Measurements from ENCODE around the gene CLNK. TPM values are rescaled to one million over a fixed set of nuclear protein-coding genes. Genes with fewer than 3 reads are reported as not detected.

Gene CLNK
- total and polyA plus RNA-seq, 10 donors: 0.39 to 2.8 (median 1.3) TPM

DNA sequence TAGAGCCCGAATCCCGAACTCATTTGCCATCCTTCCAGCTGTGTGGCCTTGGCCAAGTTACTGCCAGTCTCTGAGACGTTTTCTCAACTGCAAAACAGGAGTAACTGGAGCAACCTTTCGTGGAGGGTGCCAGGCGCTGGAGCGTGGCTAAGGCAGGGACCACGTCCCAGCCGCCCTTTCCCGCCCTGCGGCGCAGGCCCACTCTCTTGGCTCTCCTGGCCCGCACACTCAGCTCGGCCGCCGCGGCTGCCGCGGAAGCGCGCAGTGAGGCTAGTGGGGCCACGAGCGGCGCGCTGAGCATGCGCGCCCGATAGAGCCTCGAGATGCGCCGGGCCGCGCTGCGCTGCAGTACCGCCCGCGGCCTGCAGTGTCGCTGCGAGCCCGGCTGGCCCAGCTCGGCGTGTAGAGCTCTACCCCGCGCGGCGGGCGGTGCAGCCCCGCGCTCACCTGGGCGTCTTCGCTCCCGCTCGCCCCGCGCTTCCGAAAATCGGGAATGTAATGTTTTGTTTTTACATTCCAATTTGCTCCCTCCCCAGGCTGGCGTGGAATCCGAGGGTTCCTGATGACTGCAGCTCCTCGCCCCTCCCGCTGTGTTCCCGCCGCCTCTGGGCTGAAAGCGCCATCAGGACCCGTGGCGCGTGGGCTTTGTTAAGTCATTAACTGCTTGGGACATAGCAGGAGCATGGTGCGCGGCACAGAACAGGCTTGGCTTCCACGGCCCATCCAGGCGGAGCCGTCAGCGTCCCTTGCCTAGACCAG, 223.3 kb downstream of the CLNK start:
- no peaks in the 10 kb centered on the region for H3K36me3 ChIP-seq
- H3K27ac ChIP-seq: no peak overlapping the region
- intact Hi-C loops (cut with DNase I; ENCODE audit: low total_unique reads): no loop called here
- WGBS, 5 donors: 4 to 6% (median 6%) methylated on average over 24 to 72 of the region's 72 CpGs
- peak; percentile 94 for DNase-seq
- peaks cover 3 to 27% (median 19%) of the 10 kb centered on the region in 6 donors for H3K4me1 ChIP-seq
- H3K27me3 ChIP-seq (replicated peaks in 1 of 7): peaks cover 0 to 69% (median 21%) of the 10 kb centered on the region in 7 donors
- peaks cover 0 to 5% (median 0%) of the 10 kb centered on the region in 8 donors for H3K9me3 ChIP-seq
- H3K4me3 ChIP-seq: peak overlapping the region; percentile 8 to 67 (median 28)
- TF ChIP-seq POLR2A (IDR thresholded peaks at IDR 0.05) (no peak), POLR2AphosphoS5 (IDR thresholded peaks at IDR 0.05) (peak; percentile 22 to 61 (median 46))
- TF ChIP-seq, protein P1, sequence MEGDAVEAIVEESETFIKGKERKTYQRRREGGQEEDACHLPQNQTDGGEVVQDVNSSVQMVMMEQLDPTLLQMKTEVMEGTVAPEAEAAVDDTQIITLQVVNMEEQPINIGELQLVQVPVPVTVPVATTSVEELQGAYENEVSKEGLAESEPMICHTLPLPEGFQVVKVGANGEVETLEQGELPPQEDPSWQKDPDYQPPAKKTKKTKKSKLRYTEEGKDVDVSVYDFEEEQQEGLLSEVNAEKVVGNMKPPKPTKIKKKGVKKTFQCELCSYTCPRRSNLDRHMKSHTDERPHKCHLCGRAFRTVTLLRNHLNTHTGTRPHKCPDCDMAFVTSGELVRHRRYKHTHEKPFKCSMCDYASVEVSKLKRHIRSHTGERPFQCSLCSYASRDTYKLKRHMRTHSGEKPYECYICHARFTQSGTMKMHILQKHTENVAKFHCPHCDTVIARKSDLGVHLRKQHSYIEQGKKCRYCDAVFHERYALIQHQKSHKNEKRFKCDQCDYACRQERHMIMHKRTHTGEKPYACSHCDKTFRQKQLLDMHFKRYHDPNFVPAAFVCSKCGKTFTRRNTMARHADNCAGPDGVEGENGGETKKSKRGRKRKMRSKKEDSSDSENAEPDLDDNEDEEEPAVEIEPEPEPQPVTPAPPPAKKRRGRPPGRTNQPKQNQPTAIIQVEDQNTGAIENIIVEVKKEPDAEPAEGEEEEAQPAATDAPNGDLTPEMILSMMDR (IDR thresholded peaks at IDR 0.05 in 8 of 11, conservative IDR thresholded peaks at IDR 0.05 in 3 of 11): peak; percentile 70 to 100 (median 97)

DNA sequence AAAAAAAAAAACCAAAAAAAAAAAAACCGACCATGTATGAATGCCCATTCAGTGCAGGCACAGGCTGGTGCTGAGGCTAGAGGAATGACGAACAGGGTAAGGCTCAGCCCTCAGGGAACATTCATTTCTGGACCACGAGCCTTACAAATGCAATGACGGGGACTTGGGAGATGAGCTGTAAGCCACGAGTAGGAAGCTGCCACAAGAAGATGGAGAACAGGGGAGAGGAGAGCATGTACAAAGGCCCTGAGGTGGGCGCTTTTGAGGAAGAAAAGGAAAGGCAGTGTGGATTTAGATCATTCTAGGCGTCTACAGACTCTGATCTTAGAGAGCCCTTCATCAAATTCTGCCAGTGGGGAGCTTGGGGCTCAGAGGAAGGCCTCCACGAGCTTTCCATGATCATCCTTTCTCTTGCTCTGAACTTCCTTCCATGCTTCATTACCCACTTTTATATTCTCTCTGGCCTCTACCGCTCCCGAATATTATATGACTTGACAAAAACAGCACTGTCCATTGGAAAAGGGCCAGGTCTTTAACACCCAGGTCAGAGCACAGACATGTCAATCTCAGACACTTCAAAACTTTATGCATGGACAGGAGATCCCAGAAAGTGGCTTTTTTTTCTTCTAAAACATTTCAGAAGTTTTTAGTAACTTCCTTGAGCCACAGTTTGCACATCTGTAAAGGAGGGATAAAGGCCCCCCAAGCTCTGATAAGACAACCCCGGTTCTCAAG, 224.1 kb downstream of the CLNK start:
- intact Hi-C loops (cut with DNase I; ENCODE audit: low total_unique reads): no loop called here
- peaks cover 0 to 69% (median 21%) of the 10 kb centered on the region in 7 donors for H3K27me3 ChIP-seq (replicated peaks in 1 of 7)
- TF ChIP-seq, protein P1 (IDR thresholded peaks at IDR 0.05 in 8 of 11, conservative IDR thresholded peaks at IDR 0.05 in 3 of 11): no peak
- TF ChIP-seq POLR2AphosphoS5 (IDR thresholded peaks at IDR 0.05) (no peak), POLR2A (IDR thresholded peaks at IDR 0.05) (no peak)
- peaks cover 0 to 5% (median 0%) of the 10 kb centered on the region in 8 donors for H3K9me3 ChIP-seq
- H3K27ac ChIP-seq: no peak overlapping the region
- peaks cover 3 to 35% (median 26%) of the 10 kb centered on the region in 6 donors for H3K4me1 ChIP-seq
- H3K4me3 ChIP-seq: peak overlapping the region in 4 of 8 donors; percentile 32 to 67 (median 39)
- WGBS, 5 donors: 71 to 84% (median 81%) methylated on average over 11 of the region's 11 CpGs
- no peaks in the 10 kb centered on the region for H3K36me3 ChIP-seq
- no peak for DNase-seq

DNA sequence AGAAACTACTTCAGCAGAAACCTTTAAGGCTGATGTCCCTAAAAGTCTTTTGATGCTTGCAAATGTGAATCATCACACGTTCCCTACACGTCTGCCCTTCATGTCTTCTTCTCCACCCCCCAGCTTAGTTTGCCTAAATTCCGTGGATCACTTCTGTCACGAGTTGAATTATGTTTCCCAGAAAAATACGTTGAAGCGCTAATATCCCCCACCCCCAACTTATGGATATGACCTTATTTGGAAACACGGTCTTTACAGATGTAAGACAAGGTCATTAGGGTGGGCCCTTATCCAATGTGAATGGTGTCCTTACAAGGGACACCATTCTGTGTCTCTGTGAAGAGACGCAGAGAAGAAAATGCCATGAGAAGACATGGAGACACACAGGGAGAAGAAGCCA, 225.3 kb downstream of the CLNK start:
- intact Hi-C loops (cut with DNase I; ENCODE audit: low total_unique reads): no loop called here
- no peak for DNase-seq
- Histone ChIP-seq H3K27ac (no peak overlapping the region), H3K4me1 (peaks cover 3 to 43% (median 30%) of the 10 kb centered on the region in 6 donors), H3K9me3 (peaks cover 0 to 5% (median 0%) of the 10 kb centered on the region in 8 donors), H3K36me3 (peaks cover 0 to 10% (median 3%) of the 10 kb centered on the region in 6 donors), H3K27me3 (replicated peaks in 1 of 7) (peaks cover 0 to 61% (median 21%) of the 10 kb centered on the region in 7 donors), H3K4me3 (no peak overlapping the region)
- TF ChIP-seq POLR2A (IDR thresholded peaks at IDR 0.05) (no peak), POLR2AphosphoS5 (IDR thresholded peaks at IDR 0.05) (no peak)
- TF ChIP-seq, protein P1 (IDR thresholded peaks at IDR 0.05 in 8 of 11, conservative IDR thresholded peaks at IDR 0.05 in 3 of 11): no peak
- WGBS, 5 donors: 88 to 91% (median 91%) methylated on average over 8 of the region's 8 CpGs
